Stimulated activated CD8-positive, alpha-beta memory T cell treated with anti-CD3 and anti-CD28 coated beads, Interleukin-7, amount 100 ng/mL, for 4 hours (primary cell): Measurements from ENCODE around the gene KSR2.

ENCODE experiments used
- DNase-seq, 2 donors: peaks; one replicate each; pipeline ENCODE4 v3.0.0-alpha.2; 2020; ENCODE audit warnings: low read depth in 2 of 2

The KSR2 gene

DNA sequence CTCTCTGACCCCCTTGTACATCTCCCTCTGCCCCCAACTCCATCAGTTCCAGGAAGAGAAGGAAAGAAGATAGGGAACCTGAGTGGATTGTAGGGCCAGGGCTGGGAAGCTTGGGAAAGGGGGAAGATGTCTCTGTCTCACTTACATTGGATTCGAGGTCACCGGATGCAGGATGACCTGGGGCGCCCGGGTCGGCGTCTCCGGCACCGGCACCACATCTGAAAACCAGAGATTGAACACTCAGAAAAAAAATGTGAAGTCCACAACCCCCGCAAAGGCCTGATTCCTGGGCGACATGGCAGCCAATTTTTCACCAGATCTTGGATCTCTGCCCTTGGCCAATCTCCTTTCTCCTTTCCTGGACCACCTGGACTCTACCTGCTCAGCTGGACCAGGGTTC, 438.0 kb downstream of the KSR2 start:
- no peak for DNase-seq

GRCh38 chr12:117528538-117528937, 440.3 kb downstream of the KSR2 start:
- no peak for DNase-seq

DNA sequence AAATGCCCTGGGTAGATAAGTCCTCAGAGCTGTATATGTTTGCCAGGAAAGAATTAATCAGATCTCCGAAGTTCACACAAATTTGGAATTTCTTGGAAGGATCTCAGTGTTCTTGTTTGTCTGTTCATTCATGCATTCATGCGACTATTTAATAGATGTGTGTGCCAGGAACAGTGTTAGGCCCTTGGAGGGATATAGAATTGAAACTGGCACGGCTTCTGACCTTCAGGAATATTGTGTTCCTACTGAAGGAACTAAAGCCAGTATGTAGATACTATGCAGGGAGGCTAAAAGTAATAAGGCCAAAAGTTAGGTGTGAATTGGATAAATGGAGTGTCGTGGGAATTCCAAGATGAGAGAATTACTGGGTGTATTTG, 441.3 kb downstream of the KSR2 start:
- DNase-seq: no peak

DNA sequence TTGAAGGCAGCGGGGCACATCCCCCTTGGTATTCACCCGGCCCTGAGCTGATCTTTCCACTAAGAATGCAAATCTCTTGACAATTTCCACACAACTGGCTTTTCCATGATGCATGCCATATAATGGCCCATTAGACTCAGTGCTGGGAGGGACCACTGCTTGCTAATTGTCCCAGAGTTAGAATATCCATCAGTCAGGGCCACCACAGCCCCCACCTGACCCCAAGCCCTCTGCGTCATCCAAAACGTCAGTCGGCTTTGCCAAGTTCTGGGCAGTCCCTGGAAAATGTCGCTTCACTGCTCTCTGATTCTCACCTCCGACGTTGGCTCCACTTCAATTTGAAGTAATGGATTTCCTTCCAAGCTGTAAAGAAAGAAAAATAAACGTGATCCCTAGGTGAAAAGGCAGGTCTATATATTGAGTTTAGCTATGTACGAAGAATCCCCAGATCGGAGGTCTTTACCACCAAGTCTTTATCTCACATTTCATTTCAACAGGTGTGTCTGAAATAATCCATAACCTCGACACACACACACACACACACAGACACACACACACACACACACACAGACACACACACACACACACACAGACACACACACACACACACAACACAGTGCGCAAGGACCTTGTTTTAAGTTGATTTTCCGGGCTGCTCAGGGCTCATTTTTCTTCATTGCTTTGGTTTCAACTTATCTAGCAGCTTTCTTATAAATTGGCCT, 441.9 kb downstream of the KSR2 start:
- DNase-seq: no peak

- DNase-seq: no peak
Measured at GRCh38 chr12:117525766-117526165, 443.0 kb downstream of the KSR2 start.

DNA sequence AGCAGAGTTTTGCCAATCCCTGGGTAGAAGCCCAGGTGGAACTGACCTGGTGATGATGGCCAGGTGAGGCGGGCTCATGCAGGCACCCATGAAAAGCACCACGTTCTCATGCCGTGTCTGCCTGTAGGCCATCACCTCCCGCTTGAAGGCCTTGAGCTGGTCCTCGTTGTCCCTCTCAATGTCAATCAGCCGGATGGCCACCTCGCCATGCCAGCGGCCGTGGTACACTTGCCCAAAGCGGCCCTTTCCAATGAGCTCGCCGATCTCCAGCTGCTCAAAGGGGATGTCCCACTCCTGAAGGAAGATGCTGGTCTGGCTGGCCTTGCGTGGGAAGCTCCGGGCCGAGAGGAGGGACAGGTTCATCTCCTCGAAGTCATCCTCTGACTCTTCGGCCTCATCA, 444.0 kb downstream of the KSR2 start:
- no peak for DNase-seq

GRCh38 chr12:117523971-117524370, 444.8 kb downstream of the KSR2 start:
- no peak for DNase-seq

- no peak for DNase-seq
Measured at GRCh38 chr12:117522559-117522958, 446.2 kb downstream of the KSR2 start.

DNA sequence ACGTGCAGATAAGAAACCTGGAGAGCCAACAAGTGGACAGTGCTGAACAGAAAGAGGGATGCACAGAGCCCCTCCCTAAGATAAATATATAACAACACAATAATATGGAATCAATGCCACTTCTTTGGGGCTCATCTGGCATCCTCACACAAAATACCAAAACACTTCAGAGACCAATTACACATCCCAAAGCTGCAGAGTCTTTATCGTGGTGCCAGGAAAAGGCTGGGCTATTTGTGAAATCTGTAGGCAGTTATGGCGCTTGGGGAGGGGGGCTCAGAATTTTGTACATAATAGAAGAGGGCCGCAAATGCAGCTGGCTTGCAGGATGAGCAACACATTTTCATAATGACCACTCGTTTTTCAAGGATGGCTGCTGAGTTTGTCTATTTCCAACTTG, 446.9 kb downstream of the KSR2 start:
- DNase-seq: no peak

DNA sequence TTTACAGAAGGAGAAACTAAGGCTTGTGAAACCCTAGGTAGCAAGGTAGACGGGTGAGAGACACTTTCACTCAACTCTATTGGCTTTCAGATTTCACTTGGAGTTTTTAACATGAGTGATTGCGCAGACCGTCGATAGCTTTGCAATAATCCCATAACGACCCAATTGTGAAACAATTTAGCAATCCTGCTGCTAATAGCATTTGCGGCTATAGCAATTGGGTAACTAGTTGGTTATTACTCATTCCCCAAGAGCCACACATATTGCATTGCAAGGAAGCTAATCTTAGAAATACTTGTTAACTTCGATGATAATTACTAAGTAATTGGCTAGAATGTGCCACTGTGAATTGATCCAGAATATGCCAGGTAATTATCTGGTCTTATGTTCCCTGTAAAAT, 447.4 kb downstream of the KSR2 start:
- no peak for DNase-seq

- DNase-seq: no peak
Measured at GRCh38 chr12:117518594-117519270, 450.1 kb downstream of the KSR2 start.

DNA sequence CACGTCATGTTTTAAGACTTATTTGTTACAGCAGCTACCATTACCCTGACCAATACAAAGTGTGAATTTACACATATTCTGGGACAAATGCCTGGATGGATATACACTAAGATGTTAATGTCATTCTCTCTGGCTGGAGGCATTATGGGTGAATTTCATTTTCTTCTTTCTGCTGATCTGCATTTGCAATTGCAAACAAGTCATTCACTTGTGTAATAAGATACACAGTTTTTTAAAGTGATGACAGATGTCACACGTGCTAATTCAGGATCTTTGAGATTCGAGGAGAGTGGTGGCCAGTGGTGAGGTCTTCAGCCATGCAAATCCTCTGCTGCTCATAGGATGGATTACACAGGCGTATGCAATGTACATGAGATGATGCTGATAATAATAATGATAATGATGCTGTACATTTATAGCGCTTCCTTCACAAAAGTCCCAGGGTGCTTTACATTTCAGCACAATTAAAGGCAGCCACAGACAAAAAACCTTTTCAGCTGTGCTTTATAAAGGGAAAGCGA, 451.5 kb downstream of the KSR2 start:
- no peak for DNase-seq

GRCh38 chr12:117516034-117516433, 452.8 kb downstream of the KSR2 start:
- no peak for DNase-seq

- no peak for DNase-seq
Measured at GRCh38 chr12:117514016-117514415, 454.8 kb downstream of the KSR2 start.

GRCh38 chr12:117513353-117513752, 455.4 kb downstream of the KSR2 start:
- no peak for DNase-seq

GRCh38 chr12:117508468-117508867, 460.3 kb downstream of the KSR2 start:
- no peak for DNase-seq

- no peak for DNase-seq
Measured at GRCh38 chr12:117507548-117507947, 461.2 kb downstream of the KSR2 start.

- no peak for DNase-seq
Measured at GRCh38 chr12:117506333-117506732, 462.5 kb downstream of the KSR2 start.

DNA sequence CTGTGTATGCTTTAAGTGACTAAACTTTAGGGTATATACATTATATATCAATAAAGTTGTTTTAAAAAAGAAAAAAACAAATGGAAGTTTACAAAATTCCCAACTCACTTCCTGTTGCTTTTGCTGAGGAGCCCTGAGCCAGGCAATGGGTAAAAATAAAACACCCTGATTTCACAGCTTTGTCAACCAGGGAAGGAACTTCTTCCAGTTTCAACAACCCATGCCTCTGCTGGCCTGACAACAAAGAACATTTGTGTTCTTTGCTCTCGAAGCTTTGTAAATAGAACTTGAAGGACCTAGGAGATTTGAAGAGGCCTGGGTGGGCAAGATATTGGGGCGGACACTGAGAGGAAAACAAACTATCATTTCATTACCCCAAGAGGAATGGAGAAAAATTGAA, 466.2 kb downstream of the KSR2 start:
- no peak for DNase-seq

- DNase-seq: no peak
Measured at GRCh38 chr12:117502233-117502632, 466.6 kb downstream of the KSR2 start.

GRCh38 chr12:117501076-117501869, 467.5 kb downstream of the KSR2 start:
- no peak for DNase-seq

GRCh38 chr12:117499759-117500485, 468.9 kb downstream of the KSR2 start:
- DNase-seq: no peak
